ENCODE data around the gene LST1.
A peak's percentile ranks its signal among the peaks of the same experiment; 100 is the strongest.

LST1 gene

DNA sequence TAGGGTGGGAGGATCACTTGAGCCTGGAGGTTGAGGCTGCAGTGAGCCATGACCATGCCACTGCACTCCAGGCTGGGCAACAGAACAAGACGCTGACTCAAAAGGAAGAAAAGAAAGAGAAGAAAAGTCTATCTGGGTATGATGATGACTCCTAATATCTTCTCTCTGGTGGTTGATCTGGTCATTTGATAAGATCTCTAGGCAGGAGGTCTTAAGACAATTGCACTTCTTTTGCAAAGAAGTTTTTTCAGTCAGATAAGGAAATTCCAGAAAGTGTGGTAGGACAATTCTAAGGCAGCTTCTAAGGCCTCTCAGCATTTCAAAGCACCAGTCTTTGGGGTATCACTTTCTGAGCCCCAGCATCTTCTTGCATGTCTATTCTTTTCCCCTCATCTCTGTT lies 21.2 kb downstream of the LST1 start:
- DNase-seq (ENCODE audit: extremely low read depth, low read depth): no peak
- TF ChIP-seq, protein P1, sequence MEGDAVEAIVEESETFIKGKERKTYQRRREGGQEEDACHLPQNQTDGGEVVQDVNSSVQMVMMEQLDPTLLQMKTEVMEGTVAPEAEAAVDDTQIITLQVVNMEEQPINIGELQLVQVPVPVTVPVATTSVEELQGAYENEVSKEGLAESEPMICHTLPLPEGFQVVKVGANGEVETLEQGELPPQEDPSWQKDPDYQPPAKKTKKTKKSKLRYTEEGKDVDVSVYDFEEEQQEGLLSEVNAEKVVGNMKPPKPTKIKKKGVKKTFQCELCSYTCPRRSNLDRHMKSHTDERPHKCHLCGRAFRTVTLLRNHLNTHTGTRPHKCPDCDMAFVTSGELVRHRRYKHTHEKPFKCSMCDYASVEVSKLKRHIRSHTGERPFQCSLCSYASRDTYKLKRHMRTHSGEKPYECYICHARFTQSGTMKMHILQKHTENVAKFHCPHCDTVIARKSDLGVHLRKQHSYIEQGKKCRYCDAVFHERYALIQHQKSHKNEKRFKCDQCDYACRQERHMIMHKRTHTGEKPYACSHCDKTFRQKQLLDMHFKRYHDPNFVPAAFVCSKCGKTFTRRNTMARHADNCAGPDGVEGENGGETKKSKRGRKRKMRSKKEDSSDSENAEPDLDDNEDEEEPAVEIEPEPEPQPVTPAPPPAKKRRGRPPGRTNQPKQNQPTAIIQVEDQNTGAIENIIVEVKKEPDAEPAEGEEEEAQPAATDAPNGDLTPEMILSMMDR (IDR thresholded peaks at IDR 0.05; ENCODE audit: low read depth, low read length): no peak

DNA sequence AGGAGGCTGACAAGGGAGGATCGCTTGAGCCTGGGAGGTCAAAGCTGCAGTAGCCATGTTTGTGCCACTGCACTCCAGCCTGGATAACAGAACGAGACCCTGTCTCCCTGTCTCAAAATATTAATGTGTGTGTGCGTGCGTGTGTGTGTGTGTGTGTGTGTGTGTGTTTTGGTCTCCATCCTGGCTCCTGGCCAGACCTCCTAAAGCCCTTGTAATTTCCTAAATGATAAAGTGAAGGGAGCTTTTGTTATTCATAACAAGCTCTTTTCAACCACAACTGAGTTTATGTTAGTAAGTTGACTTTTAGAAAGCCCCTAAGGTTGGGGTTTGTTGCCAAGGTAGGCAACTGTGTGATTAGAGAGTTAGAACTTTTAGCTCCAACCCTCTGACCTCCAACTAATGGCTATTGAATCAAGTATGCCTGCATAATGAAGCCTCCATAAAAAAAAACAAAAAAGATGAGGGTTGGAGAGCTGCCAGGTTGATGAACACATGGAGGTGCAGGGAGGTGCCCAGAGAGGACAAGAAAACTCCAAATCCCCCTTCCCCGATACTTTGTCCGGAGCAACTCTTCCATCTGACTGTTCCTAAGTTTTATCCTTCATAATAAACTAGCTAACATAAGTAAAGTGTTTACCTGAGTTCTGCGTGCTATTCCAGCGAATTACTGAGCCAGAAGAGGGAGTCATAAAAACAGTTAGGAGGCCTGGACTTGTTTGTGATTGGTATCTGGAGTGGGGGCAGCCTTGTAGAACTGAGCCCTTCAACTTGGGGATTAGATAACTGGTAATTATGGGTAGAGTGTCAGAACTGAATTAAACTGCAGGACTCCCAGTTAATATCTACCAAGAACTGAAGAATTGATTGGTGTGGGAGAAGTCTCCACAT lies 23.7 kb downstream of the LST1 start:
- TF ChIP-seq, protein P1 (IDR thresholded peaks at IDR 0.05; ENCODE audit: low read depth, low read length): no peak
- no peak for DNase-seq (ENCODE audit: extremely low read depth, low read depth)

GRCh38 chr6:31610968-31611367 lies 24.9 kb downstream of the LST1 start:
- DNase-seq (ENCODE audit: extremely low read depth, low read depth): peak; percentile 27
- TF ChIP-seq, protein P1 (IDR thresholded peaks at IDR 0.05; ENCODE audit: low read depth, low read length): no peak

DNA sequence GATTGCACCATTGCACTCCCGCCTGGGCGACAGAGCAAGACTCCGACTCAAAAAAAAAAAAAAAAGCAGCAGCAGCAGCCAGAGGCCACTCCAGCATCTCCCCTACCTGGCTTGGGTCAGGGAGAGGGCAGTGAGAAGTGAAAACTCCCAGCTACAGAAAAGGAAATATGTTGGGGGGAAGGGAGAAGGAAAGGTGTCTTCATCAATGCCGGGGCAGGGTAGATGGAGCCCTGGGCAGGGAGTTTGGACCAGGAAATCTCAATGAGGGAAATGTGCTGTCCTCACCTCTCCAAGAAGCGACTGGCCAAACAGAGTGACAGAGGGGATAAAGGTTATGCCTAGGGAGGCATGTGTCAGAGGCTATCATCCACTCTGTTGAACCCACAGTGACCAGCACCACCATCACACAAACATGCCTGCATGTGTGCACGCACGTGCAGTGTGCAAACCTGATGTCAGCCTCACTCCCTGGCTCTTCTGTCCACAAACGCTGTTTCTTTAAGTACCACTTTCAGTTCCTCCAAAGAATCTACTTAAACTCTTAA lies 28.1 kb downstream of the LST1 start:
- TF ChIP-seq, protein P1 (IDR thresholded peaks at IDR 0.05; ENCODE audit: low read depth, low read length): no peak
- no peak for DNase-seq (ENCODE audit: extremely low read depth, low read depth)

DNA sequence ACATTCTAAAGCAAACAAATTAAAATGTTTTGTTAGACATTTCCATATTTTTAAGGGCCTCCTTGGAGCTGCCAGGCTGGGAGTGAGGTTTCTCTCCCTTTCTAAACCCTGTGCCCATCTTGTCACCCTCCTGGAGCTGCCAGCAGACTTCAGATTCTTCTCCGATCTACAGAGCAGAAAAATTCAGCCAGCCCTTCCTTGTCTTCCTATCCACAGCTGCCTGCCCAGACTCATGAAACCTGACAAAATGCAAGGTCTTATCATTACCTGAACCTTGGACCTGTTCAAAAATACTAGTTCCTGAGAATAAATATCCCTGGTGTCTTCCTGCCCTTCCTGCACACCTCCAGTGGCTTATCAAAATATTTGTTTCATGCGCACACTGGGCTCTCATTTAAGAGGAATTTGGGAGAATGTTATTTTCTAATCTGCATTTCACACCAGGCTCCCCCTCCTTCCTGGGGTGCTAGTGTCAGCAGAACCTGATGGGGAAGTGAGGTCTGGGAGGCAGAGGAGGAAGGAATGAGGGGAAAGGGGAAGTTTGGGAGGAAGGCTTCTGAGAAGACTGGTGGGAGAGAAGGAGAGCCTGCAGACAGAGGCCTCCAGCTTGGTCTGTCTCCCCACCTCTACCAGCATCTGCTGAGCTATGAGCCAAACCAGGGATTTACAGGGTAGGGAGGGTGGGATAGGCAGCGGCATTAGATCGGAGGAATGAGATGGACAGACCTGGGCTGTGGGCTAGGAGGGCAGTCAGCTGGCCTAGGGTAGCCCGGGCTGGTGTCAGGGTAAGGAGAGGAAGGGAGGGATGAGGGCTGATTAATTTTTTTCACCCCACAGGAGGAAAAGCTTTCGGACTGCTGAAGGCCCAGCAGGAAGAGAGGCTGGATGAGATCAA lies 28.9 kb downstream of the LST1 start, which contains the start of gene AIF1:
TSS of gene AIF1 (plus strand) at position 551 of the 895 bp plus-strand sequence. CDS start at position 647, 96 bp downstream.
- TF ChIP-seq, protein P1 (IDR thresholded peaks at IDR 0.05; ENCODE audit: low read depth, low read length): no peak
- DNase-seq (ENCODE audit: extremely low read depth, low read depth): no peak

GRCh38 chr6:31615748-31616147 lies 29.7 kb downstream of the LST1 start:
- DNase-seq (ENCODE audit: extremely low read depth, low read depth): no peak
- TF ChIP-seq, protein P1 (IDR thresholded peaks at IDR 0.05; ENCODE audit: low read depth, low read length): no peak

Measured in AG09319 (cell line).